Activated naive CD4-positive, alpha-beta T cell (primary cell): ENCODE results near the gene ARHGAP18.

ENCODE experiments used
- DNase-seq, 4 experiments: peaks; one replicate each; lab custom pipeline; 2025; lab: John Stamatoyannopoulos, UW

ARHGAP18 gene, protein sequence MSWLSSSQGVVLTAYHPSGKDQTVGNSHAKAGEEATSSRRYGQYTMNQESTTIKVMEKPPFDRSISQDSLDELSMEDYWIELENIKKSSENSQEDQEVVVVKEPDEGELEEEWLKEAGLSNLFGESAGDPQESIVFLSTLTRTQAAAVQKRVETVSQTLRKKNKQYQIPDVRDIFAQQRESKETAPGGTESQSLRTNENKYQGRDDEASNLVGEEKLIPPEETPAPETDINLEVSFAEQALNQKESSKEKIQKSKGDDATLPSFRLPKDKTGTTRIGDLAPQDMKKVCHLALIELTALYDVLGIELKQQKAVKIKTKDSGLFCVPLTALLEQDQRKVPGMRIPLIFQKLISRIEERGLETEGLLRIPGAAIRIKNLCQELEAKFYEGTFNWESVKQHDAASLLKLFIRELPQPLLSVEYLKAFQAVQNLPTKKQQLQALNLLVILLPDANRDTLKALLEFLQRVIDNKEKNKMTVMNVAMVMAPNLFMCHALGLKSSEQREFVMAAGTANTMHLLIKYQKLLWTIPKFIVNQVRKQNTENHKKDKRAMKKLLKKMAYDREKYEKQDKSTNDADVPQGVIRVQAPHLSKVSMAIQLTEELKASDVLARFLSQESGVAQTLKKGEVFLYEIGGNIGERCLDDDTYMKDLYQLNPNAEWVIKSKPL

DNA sequence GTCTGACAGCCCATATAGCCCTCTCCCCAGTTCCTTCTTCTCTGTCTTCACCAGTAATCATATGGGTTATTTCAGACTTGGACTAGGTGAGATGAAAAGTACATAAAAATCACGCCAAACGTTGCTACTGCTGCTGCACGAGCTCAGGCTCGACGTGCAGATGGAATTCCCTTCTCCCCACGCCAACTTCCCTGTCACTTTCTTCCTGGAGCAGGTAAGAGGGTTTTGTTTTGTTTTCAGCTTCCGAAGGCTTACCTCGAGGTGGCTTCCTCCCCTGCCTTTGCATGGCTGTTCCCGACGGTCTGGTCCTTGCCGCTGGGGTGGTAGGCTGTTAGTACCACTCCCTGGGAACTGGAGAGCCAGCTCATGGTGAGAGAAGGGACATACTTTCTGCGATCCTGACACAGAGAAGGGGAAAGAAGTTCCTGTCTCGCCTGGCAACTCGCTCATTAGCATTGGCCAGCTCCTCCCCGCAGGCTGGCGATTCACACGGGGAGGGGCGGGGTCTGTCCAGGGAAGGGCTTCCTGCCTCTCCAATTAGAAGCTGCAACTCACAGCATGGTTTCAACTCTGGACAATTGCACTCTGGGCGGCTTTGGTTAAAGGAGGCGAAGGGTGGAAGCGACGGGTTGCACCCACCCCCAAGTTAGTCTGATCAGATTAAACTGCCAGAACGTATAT is at the start of gene ARHGAP18:
ARHGAP18 (minus strand) TSS at position 409 of the 681 bp plus-strand sequence; CDS start at position 368, 41 bp downstream.
- peak; percentile 10 to 55 (median 16) for DNase-seq

DNA sequence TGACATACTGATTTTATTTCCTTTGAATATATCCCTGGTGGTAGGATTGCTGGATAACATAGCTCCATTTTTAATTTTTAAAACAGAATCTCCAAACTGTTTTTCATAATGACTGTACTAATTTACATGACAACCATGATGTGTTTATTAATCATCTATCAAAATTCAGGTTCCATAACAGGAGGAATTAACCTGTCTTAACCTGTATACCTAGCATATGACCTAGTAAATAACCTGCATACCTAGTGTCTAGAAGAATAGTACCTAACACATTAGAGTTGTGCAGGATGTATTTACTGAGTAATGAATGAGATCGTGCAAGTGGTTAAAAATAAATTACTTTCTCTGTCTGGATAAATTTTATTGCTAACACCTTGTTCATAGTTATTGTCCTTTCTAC is 45.8 kb upstream of the ARHGAP18 start:
- no peak for DNase-seq

DNA sequence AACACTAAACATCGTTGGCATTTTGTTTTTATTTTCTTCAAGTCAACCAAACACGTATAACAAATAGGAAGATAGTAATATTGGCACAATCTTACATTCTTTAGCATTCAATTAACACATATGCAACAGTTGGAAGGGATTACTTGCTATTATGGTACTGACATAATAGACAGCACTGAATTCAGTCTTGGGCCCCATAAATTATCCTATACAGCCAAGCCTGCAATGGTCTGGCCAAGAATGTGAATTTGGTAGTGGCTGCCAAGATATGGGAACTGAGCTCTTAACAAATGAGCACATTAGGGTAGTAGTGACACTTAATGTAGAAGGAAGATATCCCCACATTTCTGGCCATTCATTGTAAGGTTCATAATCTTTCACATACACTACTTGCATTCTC is 44.8 kb upstream of the ARHGAP18 start:
- no peak for DNase-seq

DNA sequence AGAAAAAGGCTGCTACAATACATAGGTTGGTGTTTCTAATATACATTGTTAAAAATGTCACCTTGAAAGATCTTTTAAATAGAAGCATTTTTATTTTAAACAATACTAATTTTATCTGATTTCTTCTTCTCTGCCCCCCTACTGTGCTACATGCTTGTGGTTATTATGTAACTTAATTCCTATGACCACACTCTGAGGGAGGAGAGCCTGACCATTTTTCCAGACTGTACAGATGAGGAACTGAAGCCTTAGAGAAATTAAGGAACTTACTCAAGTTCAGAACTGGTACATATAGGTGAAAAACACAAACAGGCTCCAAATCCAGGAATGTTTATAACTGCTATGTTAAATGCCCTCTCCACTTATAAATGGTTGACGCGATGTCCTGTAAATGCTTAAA is 43.4 kb upstream of the ARHGAP18 start:
- DNase-seq, result no peak

DNA sequence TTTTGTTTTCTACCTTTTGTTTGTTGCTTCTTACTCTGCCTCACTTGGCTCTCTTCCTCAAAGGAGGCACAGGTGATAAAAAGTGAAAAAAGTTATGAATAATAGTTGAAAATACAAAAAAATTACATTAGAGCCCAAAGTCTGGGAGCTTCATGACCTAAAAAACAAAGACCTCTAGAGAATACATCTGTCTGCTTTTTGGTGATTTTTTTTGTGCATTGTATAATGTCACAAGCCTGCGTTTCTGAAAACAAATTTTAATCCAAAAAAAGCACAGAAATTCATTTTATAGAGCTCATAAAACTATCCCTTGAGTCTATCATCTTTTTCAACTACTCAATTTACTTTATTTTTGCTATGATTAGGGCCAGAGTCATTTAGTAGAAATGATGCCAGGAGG is 41.4 kb upstream of the ARHGAP18 start:
- DNase-seq, result no peak

DNA sequence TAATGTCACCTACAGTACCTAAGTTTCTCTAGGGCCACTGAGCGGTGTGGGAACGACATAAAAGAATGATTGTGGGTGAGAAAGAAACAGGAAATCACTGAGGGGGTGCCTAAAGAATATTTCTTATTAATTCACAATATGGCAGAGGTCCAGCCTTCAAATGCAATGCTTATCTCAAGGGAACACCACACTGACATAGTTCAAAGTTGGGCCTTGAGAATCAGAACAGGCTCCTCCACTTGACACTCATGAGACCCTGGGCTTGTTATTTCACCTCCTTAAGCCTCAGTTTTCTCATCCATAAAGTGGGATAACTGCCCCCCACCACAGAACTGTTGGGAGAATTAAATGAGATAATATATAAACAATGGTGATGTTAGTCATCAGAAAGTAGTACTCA is 40.4 kb upstream of the ARHGAP18 start:
- no peak for DNase-seq

DNA sequence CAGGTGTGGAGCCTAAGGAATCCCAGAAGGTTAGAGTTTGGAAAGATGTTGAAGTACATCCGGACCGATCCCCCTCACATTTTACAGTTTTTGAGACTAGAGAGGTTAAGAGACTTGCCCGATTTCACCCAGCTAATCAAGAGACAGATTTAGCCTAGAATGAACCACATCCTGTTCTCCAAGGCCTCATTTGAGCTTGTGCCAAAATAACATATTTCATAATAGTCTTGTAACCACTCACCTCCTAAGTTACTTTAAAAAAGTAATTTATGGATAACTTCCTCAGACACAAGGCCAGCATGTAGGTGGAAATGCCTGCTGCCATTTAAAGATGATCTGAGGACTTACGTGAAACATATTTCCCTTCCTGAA is 39.8 kb upstream of the ARHGAP18 start:
- DNase-seq, result no peak

DNA sequence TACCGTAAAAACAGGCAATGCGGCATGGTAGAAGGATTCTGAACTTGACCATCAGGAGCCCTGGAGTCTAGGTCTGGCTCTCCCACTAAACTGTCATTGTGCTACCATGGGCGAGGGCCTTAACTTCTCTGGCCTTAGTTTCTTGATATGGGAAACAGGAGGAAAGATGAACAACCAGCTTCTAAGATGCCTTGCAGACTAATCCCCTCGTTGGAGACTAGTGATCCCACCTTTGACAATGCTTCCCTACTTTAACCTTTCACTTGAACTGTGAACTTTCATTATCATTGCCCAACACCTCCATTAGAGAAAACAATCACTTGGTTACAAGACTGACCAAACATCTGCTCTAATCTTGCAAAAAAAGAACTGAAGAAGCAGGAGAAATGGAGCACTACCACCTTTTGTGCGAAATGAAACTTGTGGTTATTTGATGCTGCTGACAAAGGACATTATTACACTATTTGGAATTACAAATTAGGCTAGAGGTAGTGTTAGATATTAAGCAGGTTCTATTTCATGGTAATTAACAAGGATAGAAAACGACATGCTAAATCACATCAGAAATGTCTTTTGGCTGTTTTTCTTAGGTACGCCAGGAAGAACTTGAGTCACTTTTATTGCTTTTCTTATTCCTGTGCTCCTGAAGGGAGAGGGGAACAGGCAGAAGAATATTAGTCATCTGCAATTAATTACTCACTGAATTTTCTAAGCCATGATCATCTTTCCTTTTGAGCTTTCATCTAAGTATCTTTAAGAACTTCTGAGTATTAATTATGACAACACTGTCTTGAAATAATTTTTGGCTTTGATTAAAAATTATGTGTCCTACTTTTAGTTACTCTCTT is 39.1 kb upstream of the ARHGAP18 start:
- DNase-seq, result no peak

DNA sequence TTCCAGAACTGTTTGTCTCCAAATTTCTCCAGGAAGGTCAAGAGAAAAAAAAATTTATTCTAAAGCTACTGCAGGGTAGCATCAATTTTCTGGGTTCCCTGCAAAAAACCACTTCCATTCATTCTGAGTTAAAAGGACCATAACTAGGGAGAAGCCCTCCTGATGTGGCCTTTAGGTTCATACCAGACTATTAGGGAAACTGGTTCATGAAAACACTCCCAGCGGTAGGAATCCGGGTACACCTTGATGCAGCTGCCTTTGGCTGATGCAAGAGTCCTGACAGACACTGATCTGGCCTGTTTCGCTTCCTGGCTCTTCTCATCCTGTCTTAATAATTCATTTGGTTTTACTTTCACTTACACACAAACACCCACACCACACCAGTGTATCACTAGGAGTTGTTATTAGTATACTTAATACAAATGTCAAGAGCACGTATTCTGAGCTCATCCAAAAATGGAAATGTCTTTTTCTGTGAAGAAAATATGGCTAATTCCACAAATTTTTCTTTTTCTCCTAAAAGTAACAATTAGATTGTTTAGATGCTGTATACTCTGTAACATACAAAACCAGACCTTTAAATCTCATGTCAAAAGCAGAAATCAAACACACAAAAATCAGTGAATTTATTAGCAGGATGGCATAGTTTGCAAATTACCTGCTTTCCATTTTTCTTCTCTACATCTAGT is 38.4 kb upstream of the ARHGAP18 start:
- peak in 1 of 4 experiments; percentile 5 for DNase-seq

DNA sequence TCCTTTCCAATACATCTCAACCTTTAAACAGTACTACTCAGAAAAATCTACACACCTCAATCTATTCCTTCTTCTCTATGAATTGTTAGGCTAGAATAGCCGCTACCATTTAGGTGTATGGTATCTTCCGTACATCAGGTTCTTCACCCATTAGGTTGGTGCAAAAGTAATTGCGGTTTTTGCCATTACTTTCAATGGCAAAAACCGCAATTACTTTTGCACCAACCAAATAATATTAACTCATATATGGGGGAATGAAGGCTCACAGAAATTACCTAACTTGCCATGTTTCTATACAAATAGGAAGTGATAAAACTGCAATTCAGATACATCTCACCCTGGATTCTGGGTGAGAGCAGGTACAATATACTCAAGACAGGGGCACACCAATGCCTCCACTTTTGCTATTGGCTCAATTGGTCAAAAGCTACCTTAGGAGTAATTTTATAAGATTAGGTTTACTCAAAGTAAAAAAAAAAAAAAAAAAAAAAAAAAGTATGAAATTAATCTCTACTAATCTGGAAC is 37.7 kb upstream of the ARHGAP18 start:
- DNase-seq, result no peak

DNA sequence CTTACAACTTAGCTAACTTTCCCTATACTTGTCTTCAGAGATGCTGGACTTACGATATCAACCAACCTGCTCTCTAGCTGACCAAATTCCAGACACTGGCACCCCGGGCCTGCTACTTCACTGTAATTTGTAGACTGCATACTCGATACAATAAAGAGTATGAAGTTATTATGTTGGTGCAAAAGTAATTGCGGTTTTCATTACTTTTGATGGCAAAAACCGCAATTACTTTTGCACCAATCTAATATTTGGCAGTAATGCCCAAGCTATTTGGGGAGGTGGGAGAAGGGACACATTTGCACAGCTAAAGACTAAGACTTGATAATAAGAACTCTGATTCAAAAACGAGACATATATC is 34.9 kb upstream of the ARHGAP18 start:
- DNase-seq, result no peak

DNA sequence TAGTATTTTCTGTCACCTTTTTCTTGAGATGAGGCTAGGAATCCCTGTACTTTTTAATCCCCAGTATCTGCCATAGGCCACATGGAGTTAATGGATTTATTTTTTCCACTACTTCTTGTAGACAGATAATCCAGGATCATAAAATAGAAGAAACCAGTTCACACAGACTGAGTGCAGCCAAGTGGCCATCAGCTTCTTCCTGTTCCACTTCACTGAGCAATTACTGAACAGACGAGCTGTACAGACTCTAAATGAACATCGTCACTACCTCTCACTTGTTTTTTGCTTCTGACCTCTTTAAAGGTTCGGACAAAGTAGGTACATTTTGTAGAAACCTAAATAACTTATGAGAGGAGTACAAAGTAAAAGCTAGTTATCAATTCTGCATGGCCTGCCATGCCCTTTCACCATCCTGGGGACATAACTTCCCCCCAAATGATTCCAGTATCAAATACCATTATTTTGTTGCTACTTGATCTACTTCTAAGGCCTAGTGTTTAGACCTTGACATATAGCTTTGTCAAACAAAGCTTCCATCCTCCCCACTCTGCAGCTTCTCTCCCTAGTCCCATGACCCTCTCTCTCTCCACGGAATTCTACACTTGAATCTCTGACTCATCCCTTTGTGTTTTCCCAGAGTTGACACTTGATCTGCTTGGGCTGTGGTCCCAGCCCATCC is 34.4 kb upstream of the ARHGAP18 start:
- no peak for DNase-seq

DNA sequence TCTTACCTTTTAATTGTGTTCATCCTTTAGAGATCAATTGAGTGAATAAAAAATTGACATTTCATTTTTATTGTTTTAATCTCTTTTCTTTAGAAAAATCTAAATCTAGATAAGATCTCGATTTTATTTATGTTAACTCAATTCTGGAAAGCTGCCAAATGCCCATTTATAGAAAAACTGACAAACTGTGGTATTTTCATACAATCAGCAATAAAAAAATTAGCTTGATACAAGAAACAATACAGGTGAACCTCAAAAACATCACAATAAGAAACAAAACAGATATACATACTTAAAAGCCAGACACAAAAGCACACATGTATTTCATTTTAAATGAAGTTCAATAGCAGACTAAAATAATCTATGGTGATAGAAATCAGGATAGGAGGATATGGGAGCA is 30.0 kb upstream of the ARHGAP18 start:
- DNase-seq, result no peak

DNA sequence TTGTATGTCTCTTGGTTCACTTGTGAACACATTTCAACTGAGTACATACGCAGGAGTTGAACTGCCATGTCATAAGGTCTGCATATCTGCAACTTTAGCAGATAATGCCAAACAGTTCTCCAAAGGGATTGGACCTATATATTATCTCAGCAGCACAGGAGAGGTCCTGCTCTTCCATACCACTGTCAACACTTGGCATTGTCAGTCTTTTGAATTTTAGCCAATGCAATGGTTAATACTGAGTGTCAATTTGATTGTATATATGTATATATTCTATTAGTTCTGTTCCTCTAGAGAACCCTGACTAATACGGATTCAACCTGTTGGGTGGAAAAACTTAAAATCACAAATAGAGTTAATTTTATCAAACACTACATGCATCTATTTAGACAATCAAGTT is 26.1 kb upstream of the ARHGAP18 start:
- DNase-seq, result no peak

DNA sequence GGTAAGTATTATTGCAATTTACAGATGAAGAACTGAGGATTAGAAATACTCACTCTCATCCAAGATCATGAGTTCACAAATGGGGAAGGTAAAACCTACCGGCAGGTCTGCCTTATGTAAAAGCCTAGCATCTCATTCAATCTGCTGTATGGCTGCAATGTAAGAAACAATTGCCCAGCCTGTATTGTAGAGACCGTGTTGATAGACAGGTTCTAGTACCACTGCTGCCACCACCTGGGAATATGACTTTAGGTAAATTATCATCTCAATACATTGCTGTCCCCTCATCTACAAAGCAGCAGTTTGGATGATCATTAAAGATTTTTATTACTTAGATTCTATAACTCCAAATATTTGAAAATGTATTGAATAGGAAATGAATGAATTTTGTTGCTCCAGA is 23.3 kb upstream of the ARHGAP18 start:
- no peak for DNase-seq

DNA sequence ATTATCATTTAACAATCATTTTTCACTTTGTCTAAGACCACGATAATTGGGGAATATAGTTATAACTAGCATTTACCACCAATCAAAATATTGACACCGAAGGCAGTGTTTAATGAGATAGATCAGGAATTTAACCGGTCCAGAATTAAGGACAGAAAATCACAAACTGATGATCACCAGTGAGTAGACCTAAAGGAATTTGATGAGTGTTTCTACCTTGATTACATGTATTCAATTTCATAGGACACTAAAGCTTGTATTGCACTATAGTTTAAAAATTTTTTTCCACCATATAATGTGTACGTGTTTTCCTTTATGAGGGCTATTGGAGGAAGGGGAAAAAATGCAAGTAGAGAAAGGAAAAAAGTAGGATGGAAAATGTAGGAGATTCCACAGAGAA is 22.6 kb upstream of the ARHGAP18 start:
- DNase-seq, result no peak

DNA sequence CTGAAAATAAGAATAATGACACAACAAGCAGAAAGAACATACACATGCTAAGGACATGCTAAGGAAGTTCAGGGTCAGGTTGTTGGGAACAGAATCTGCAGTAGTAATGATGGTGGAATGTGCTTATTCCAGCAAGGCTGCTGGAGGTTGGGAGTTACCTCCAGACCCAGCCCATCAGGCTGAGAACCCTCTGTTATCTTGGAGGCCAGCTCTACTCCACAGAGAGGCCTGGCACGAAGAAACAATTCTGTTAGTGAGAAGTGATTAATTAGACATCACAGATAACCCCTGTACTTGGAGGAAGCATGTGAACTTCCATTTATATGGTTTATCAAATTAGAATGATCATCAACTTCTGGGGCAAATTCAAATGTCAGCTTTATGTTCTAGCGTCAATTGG is 22.1 kb upstream of the ARHGAP18 start:
- no peak for DNase-seq

DNA sequence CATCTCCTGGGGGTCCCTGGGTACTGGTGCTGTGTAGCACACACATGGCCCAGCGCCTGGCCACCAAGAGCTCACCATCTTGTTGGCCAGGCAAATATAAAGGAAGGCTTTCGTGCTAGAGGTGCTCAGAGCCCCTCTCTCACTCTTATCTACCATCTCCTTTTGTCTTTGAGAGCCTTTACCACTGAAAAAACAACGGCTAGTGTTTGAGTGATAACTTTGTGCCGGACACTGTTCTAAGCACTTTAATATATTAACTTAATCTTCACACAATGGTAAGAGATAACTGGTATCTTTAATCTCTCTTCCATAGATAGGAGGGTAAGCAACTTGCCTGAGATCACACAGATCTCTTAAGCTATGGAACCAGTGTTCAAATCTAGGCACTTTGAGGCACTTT is 21.5 kb upstream of the ARHGAP18 start:
- DNase-seq, result no peak

DNA sequence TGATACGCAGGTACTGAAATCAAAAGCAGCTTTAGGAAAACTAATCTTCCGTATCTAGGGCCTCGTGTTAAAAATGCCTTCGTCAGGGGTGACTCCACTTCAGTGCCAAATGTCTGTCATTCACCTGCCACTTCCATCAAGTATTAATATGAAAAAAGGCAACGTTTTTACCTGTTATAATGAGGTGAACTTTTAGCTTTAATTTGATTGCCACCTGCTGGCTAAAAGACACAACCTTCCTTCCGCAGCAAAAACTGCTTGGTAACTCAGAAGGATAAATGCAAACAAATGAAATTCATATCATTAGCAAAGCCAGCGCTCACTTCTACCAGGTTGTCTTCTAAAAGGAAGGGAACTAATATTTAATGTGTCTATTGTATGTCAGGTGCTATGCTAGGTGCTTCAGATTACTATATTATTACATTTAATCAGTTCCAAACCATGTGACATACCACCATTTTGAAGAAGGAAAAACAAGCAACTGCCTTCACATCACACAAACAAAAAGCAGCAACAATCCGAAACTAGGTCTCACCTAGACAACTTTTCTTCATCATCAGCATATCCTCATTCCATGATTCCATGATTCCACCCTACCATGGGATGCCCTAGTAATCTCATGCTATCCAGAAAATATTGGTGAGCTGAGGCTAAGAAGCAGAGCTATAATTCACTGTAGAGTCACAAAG is 20.6 kb upstream of the ARHGAP18 start:
- DNase-seq, result no peak

DNA sequence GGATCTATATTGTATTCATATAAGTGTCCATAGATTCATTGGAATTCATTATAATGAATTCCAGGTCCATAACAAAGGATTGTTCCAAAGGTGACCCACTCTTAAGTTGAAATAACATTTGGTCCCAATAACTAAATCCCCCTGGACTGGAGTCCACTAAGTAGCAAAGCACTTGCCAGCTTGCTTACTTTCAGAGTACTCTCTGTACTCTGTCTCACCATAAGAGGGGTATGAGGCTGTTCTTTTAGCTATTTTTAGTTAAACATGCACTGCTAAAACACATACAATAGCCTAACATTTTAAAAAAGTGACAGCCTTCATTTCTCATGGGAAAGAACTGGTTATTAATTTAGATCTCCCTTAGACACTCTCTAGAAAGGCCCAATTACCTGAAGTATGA is 16.7 kb upstream of the ARHGAP18 start:
- DNase-seq, result no peak
